MCF 10A (cell line): ENCODE results near the gene LSG1. TPM values are rescaled to one million over a fixed set of nuclear protein-coding genes. Genes with fewer than 3 reads are reported as not detected.
A peak's percentile ranks its signal among the peaks of the same experiment; 100 is the strongest.

Experiments
- BruUV-seq: library from RNA; stranded (reverse); fragments of 400-500 nt; replicated peaks from 2 replicates; lab custom pipeline; 2021; lab: Mats Ljungman, UMichigan
- CTCF ChIA-PET: fragments of 300-600 bp; sonication (Branson Sonifier 250); formaldehyde crosslinking; extraction: SDS; loops from one replicate; lab custom pipeline; 2021; ENCODE audit warnings: antibody characterized with exemption, inconsistent platforms; lab: Yijun Ruan, JAX
- POLR2A ChIA-PET: fragments of 300-600, 350-650 bp; sonication (Branson Sonifier 250); formaldehyde crosslinking; extraction: SDS; loops from one replicate; lab custom pipeline; 2020; ENCODE audit warnings: antibody characterized with exemption, inconsistent platforms; lab: Yijun Ruan, JAX
- DNase-seq: peaks from one replicate; pipeline ENCODE4 v3.0.0-alpha.2; 2018; ENCODE audit not compliant: unreplicated experiment
- H3K27ac Mint-ChIP-seq: one replicate; pipeline ENCODE4 v1.8.0; 2022; ENCODE audit warnings: mild to moderate bottlenecking, low read depth, mixed read lengths; ENCODE audit not compliant: unreplicated experiment
- H3K27me3 Mint-ChIP-seq: one replicate; pipeline ENCODE4 v1.8.0; 2022; ENCODE audit warnings: mixed read lengths; ENCODE audit not compliant: insufficient read depth, unreplicated experiment
- H3K36me3 Mint-ChIP-seq: one replicate; pipeline ENCODE4 v1.8.0; 2022; ENCODE audit warnings: mild to moderate bottlenecking, moderate library complexity, mixed read lengths; ENCODE audit not compliant: insufficient read depth, unreplicated experiment
- H3K4me1 Mint-ChIP-seq: one replicate; pipeline ENCODE4 v1.8.0; 2022; ENCODE audit warnings: mixed read lengths; ENCODE audit not compliant: insufficient read depth, unreplicated experiment
- H3K4me3 Mint-ChIP-seq: one replicate; pipeline ENCODE4 v1.8.0; 2022; ENCODE audit warnings: mild to moderate bottlenecking, moderate library complexity, mixed read lengths; ENCODE audit not compliant: unreplicated experiment
- H3K9me3 Mint-ChIP-seq: one replicate; pipeline ENCODE4 v1.8.0; 2022; ENCODE audit warnings: mixed read lengths; ENCODE audit not compliant: unreplicated experiment
- intact Hi-C: fragments of 100-400 bp; cut with micrococcal nuclease; formaldehyde crosslinking; loops from 2 replicates; pipeline ENCODE4 v1.14.1; 2022
- total RNA-seq: library from RNA; stranded (reverse); gene quantifications from 2 replicates; pipeline ENCODE4 v1.2.3, GENCODE V29; 2022
- TF ChIP-seq, protein P1 (sequence below): fragments of 200-600 bp; IDR thresholded peaks from one replicate; pipeline ENCODE4 v1.8.0; 2022; ENCODE audit warnings: antibody characterized with exemption, mild to moderate bottlenecking; ENCODE audit not compliant: unreplicated experiment

Gene LSG1
- total RNA-seq, 1 experiment from 2014 or later, result 35.1 TPM

DNA sequence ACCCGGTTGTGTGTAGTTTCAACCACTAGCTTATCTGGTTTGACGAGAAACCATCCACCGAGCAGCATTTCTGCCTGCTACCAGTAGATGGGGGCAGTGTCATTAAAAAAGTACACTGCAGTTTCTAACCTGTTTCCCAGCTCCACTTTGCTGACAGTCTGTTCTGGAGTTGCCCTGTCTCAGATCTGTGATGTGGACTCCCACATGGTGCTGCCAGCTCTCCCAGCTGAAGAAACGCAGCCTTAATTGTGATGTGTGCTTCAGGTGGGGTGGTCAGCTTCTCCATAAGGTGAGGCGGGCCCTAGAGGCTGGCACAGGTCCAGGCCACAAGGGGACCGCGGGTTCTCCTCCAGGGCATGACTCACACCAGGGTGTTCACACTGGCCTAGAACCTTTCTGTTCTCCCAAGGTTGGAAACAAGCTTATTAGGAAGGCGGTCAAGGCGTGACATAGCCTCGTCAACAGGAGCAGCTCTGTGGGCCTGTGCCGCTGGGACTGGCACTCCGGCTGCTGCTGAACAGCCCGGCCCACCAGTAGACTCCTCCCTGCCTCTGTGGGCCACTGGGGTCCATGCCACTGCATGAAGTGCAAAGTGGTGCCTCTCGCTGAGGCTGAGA, 10.8 kb upstream of the LSG1 start:
- Mint-ChIP-seq H3K9me3 (no peaks in the 10 kb centered on the region), H3K36me3 (no peaks in the 10 kb centered on the region), H3K4me1 (peaks cover 17% of the 10 kb centered on the region), H3K27me3 (no peaks in the 10 kb centered on the region), H3K4me3 (no peak overlapping the region), H3K27ac (no peak overlapping the region)
- BruUV-seq, result no TSS peak
- intact Hi-C loops, result loop anchor here (1.0 to 5.0 kb wide), 6 partner anchors 188 to 577 kb away; no protein-coding TSS in a partner anchor
- TF ChIP-seq, protein P1, sequence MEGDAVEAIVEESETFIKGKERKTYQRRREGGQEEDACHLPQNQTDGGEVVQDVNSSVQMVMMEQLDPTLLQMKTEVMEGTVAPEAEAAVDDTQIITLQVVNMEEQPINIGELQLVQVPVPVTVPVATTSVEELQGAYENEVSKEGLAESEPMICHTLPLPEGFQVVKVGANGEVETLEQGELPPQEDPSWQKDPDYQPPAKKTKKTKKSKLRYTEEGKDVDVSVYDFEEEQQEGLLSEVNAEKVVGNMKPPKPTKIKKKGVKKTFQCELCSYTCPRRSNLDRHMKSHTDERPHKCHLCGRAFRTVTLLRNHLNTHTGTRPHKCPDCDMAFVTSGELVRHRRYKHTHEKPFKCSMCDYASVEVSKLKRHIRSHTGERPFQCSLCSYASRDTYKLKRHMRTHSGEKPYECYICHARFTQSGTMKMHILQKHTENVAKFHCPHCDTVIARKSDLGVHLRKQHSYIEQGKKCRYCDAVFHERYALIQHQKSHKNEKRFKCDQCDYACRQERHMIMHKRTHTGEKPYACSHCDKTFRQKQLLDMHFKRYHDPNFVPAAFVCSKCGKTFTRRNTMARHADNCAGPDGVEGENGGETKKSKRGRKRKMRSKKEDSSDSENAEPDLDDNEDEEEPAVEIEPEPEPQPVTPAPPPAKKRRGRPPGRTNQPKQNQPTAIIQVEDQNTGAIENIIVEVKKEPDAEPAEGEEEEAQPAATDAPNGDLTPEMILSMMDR, result peak; percentile 84
- POLR2A ChIA-PET, result interaction anchor here (0.5 to 3.8 kb wide), 23 partner anchors 9 to 860 kb away, joined by 3 to 64 read pairs (median 4); partner anchors contain the start of genes ACAP2, LSG1, PPP1R2 and XXYLT1
- CTCF ChIA-PET, result interaction anchor here (0.6 to 3.5 kb wide), 55 partner anchors 9 to 843 kb away, joined by 3 to 69 read pairs (median 4); partner anchors contain the start of genes LSG1 and XXYLT1
- peak; percentile 86 for DNase-seq

DNA sequence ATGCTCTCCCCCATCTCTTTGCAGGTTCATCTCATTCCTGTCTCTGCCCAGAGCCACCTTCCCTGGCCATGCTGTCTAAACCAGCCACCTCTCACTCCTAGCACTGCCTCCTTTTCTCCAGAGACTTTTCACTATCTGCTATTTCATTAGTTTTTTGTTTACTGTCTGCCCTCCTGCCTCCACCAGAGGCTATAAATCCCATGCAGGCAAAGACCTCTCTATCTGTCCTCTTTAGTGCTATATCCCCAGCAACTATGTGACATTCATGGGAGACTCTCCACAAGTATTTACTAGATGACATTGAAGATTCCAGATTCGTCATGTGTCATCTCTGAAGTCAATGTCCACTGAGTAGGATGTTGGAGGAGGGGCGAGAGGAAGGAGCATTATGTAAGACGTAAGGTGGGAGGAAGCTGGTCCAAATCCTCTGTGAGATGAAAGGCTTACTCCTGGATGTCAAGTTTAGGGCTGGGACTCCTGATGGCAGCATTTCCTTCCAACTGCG, 10.2 kb upstream of the LSG1 start:
- no peaks in the 10 kb centered on the region for H3K27me3 Mint-ChIP-seq

DNA sequence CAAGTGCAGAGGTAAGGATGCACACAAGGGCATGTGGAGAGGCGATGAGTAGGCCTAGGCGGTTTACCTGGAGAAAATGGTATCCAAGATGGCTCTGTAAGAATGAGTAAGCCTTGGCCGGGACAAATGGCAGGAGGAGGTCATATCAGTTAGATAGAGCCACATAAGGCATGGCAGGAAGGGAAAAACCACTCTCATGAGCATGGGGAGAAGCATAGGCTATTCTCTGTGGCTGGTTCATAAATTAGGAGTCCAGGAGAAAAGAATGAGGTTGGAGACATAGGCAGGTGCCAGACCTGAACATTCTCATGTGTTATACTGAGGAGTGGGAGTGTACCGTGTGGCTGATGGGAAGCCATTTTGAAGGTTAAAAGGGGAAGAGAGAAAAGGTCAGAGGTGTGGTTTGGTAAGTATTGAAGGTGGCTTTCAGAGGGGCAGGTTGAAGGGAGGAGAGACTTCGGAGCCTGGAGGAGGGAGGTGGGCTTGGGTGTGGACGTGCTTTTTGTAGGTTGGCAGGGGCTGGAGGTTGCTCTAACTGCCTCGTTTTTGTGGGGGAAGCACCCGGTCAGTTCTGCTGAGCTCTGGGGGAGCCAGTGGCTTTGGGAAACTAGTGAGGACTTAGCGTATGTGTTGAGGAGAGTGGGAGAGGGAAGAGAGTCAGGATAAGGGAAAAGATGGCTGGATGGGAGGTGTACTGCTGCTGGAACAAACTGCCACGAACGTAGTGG, 9.1 kb upstream of the LSG1 start:
- ChIA-PET POLR2A (interaction anchor here (0.7 to 3.8 kb wide), 4 partner anchors 9 to 582 kb away, joined by 3 to 64 read pairs (median 8); partner anchors contain the start of gene LSG1), CTCF (interaction anchor here (0.6 to 3.5 kb wide), 7 partner anchors 8 to 592 kb away, joined by 3 to 69 read pairs (median 5); partner anchors contain the start of genes LSG1 and XXYLT1)
- BruUV-seq, result no TSS peak
- Mint-ChIP-seq H3K27ac (no peak overlapping the region), H3K27me3 (no peaks in the 10 kb centered on the region), H3K9me3 (no peaks in the 10 kb centered on the region), H3K4me3 (no peak overlapping the region), H3K4me1 (peaks cover 12% of the 10 kb centered on the region), H3K36me3 (no peaks in the 10 kb centered on the region)
- intact Hi-C loops, result loop anchor here (5.0 kb wide), 2 partner anchors 271 to 351 kb away; no protein-coding TSS in a partner anchor
- no peak for DNase-seq
- TF ChIP-seq, protein P1, result no peak

More for the DNA sequence above, 10.2 kb upstream of the LSG1 start:
- TF ChIP-seq, protein P1, result no peak
- intact Hi-C loops, result loop anchor here (1.0 to 5.0 kb wide), 6 partner anchors 189 to 578 kb away; no protein-coding TSS in a partner anchor
- Mint-ChIP-seq H3K4me1 (peaks cover 17% of the 10 kb centered on the region), H3K36me3 (no peaks in the 10 kb centered on the region), H3K27ac (no peak overlapping the region), H3K4me3 (no peak overlapping the region), H3K9me3 (no peaks in the 10 kb centered on the region)
- no TSS peak for BruUV-seq
- CTCF ChIA-PET, result interaction anchor here (0.6 to 3.5 kb wide), 46 partner anchors 10 to 840 kb away, joined by 3 to 69 read pairs (median 4); partner anchors contain the start of genes LSG1 and XXYLT1
- no peak for DNase-seq
- POLR2A ChIA-PET, result interaction anchor here (0.5 to 3.8 kb wide), 19 partner anchors 9 to 860 kb away, joined by 3 to 64 read pairs (median 4); partner anchors contain the start of genes LSG1, PPP1R2 and XXYLT1
